Measurements from ENCODE around the gene PPARD. TPM values are rescaled to one million over a fixed set of nuclear protein-coding genes. Genes with fewer than 3 reads are reported as not detected.
"Not testable (repeated sequence)": the region's sequence is repeated elsewhere in the genome, so short reads cannot be mapped to it uniquely, and the experiment has no call there.

The PPARD gene
- total RNA-seq, 2 experiments from 2014 or later: 16.5 to 19.2 TPM

- ATAC-seq; H3K36me3 Mint-ChIP-seq (ENCODE audit: low read depth); H3K27me3 Mint-ChIP-seq; H3K4me3 Mint-ChIP-seq; H3K9me3 Mint-ChIP-seq (ENCODE audit: low read depth); intact Hi-C loops (cut with DNase I, micrococcal nuclease); DNase-seq; H3K27ac Mint-ChIP-seq: not testable (repeated sequence)
- ChIA-PET POLR2A (interaction anchor here (0.6 kb wide), 1 partner anchor 26 kb away, joined by 7 read pairs; no protein-coding TSS in a partner anchor), CTCF (interaction anchor here (0.7 to 18.7 kb wide), 7 partner anchors 16 to 192 kb away, joined by 3 to 277 read pairs (median 5); partner anchors contain the start of gene DEF6)
- H3K4me1 Mint-ChIP-seq: peaks cover 23% of the 10 kb centered on the region
These were observed 13.4 kb upstream of the PPARD start for GRCh38 chr6:35328965-35329364.

GRCh38 chr6:35330541-35331119 lies 11.7 kb upstream of the PPARD start:
- no peak overlapping the region for H3K4me3 Mint-ChIP-seq
- ChIA-PET POLR2A (no interaction called here), CTCF (interaction anchor here (0.6 to 18.7 kb wide), 3 partner anchors 16 to 147 kb away, joined by 3 to 277 read pairs (median 3); partner anchors contain the start of gene DEF6)
- peaks cover 5% of the 10 kb centered on the region for H3K36me3 Mint-ChIP-seq (ENCODE audit: low read depth)
- H3K27ac Mint-ChIP-seq: no peak overlapping the region
- no peak for ATAC-seq
- no peaks in the 10 kb centered on the region for H3K27me3 Mint-ChIP-seq
- DNase-seq: no peak
- peaks cover 5% of the 10 kb centered on the region for H3K9me3 Mint-ChIP-seq (ENCODE audit: low read depth)
- H3K4me1 Mint-ChIP-seq: peaks cover 23% of the 10 kb centered on the region
- intact Hi-C loops (cut with DNase I, micrococcal nuclease): no loop called here

GRCh38 chr6:35332074-35332887 lies 10.1 kb upstream of the PPARD start:
- H3K36me3 Mint-ChIP-seq (ENCODE audit: low read depth); H3K27me3 Mint-ChIP-seq; H3K27ac Mint-ChIP-seq; H3K4me3 Mint-ChIP-seq; intact Hi-C loops (cut with DNase I, micrococcal nuclease); H3K9me3 Mint-ChIP-seq (ENCODE audit: low read depth): not testable (repeated sequence)
- peak; percentile 76 for ATAC-seq
- DNase-seq: peak; percentile 73
- peaks cover 24% of the 10 kb centered on the region for H3K4me1 Mint-ChIP-seq
- ChIA-PET CTCF (interaction anchor here (0.7 to 18.7 kb wide), 11 partner anchors 9 to 121 kb away, joined by 3 to 277 read pairs (median 4); partner anchors contain the start of gene DEF6), POLR2A (interaction anchor here (0.9 kb wide), 1 partner anchor 29 kb away, joined by 3 read pairs; no protein-coding TSS in a partner anchor)

GRCh38 chr6:35341557-35341956 lies 801 bp upstream of the PPARD start:
- ATAC-seq (no peak), DNase-seq (no peak)
- H3K4me1 Mint-ChIP-seq: peaks cover 44% of the 10 kb centered on the region
- H3K27ac Mint-ChIP-seq: no peak overlapping the region
- ChIA-PET CTCF (interaction anchor here (0.6 to 10.1 kb wide), 20 partner anchors 9 to 211 kb away, joined by 3 to 181 read pairs (median 4); partner anchors contain the start of genes DEF6, FANCE and RPL10A), POLR2A (interaction anchor here (0.6 to 1.9 kb wide), 3 partner anchors 108 to 571 kb away, joined by 3 to 7 read pairs (median 6); partner anchors contain the start of gene RPL10A)
- H3K4me3 Mint-ChIP-seq: no peak overlapping the region
- H3K9me3 Mint-ChIP-seq (ENCODE audit: low read depth): no peaks in the 10 kb centered on the region
- no peaks in the 10 kb centered on the region for H3K27me3 Mint-ChIP-seq
- H3K36me3 Mint-ChIP-seq (ENCODE audit: low read depth): peaks cover 9% of the 10 kb centered on the region
- intact Hi-C loops (cut with DNase I, micrococcal nuclease): no loop called here

GRCh38 chr6:35343092-35343834 lies 905 bp downstream of the PPARD start:
- Mint-ChIP-seq H3K4me3 (peak overlapping the region; percentile 87), H3K9me3 (ENCODE audit: low read depth) (no peaks in the 10 kb centered on the region), H3K36me3 (ENCODE audit: low read depth) (peaks cover 14% of the 10 kb centered on the region), H3K4me1 (peaks cover 47% of the 10 kb centered on the region), H3K27me3 (no peaks in the 10 kb centered on the region), H3K27ac (peak overlapping the region; percentile 82)
- ATAC-seq (no peak), DNase-seq (peak; percentile 20)
- POLR2A ChIA-PET: interaction anchor here (0.6 to 1.9 kb wide), 6 partner anchors 29 to 132 kb away, joined by 3 to 6 read pairs (median 3); partner anchors contain the start of gene RPL10A
- CTCF ChIA-PET: interaction anchor here (1.0 to 10.1 kb wide), 12 partner anchors 11 to 209 kb away, joined by 3 to 181 read pairs (median 4); partner anchors contain the start of genes DEF6, FANCE and RPL10A
- intact Hi-C loops (cut with DNase I, micrococcal nuclease): loop anchor here in 1 of 2 experiments (2.0 kb wide), 2 partner anchors 28 to 210 kb away; no protein-coding TSS in a partner anchor

GRCh38 chr6:35343835-35344550 lies 1.6 kb downstream of the PPARD start:
- POLR2A ChIA-PET: interaction anchor here (0.5 to 1.0 kb wide), 7 partner anchors 31 to 704 kb away, joined by 3 read pairs; partner anchors contain the start of gene RPL10A
- DNase-seq (no peak), ATAC-seq (no peak)
- Mint-ChIP-seq H3K27ac (peak overlapping the region; percentile 82), H3K4me3 (peak overlapping the region; percentile 87), H3K27me3 (no peaks in the 10 kb centered on the region), H3K4me1 (peaks cover 54% of the 10 kb centered on the region), H3K9me3 (ENCODE audit: low read depth) (no peaks in the 10 kb centered on the region), H3K36me3 (ENCODE audit: low read depth) (peaks cover 19% of the 10 kb centered on the region)
- CTCF ChIA-PET: interaction anchor here (0.6 to 10.1 kb wide), 15 partner anchors 11 to 208 kb away, joined by 3 to 181 read pairs (median 3); partner anchors contain the start of genes DEF6, FANCE and RPL10A
- intact Hi-C loops (cut with DNase I, micrococcal nuclease): loop anchor here in 1 of 2 experiments (2.0 kb wide), 2 partner anchors 27 to 209 kb away; no protein-coding TSS in a partner anchor

- ATAC-seq: no peak
- CTCF ChIA-PET: no interaction called here
- Mint-ChIP-seq H3K36me3 (ENCODE audit: low read depth) (peaks cover 56% of the 10 kb centered on the region), H3K4me1 (peaks cover 56% of the 10 kb centered on the region), H3K27ac (no peak overlapping the region), H3K4me3 (no peak overlapping the region), H3K27me3 (no peaks in the 10 kb centered on the region), H3K9me3 (ENCODE audit: low read depth) (no peaks in the 10 kb centered on the region)
- no peak for DNase-seq
- POLR2A ChIA-PET: interaction anchor here (0.6 kb wide), 2 partner anchors 112 to 1513 kb away, joined by 3 to 5 read pairs; no protein-coding TSS in a partner anchor
- intact Hi-C loops (cut with DNase I, micrococcal nuclease): no loop called here
These were observed 9.1 kb downstream of the PPARD start for GRCh38 chr6:35351422-35351821.

- no peaks in the 10 kb centered on the region for H3K9me3 Mint-ChIP-seq (ENCODE audit: low read depth)
- ATAC-seq: no peak
- peaks cover 58% of the 10 kb centered on the region for H3K36me3 Mint-ChIP-seq (ENCODE audit: low read depth)
- CTCF ChIA-PET: interaction anchor here (0.6 kb wide), 2 partner anchors 45 to 441 kb away, joined by 3 read pairs; no protein-coding TSS in a partner anchor
- no peak for DNase-seq
- POLR2A ChIA-PET: interaction anchor here (0.6 kb wide), 1 partner anchor 697 kb away, joined by 4 read pairs; no protein-coding TSS in a partner anchor
- no peaks in the 10 kb centered on the region for H3K27me3 Mint-ChIP-seq
- H3K4me3 Mint-ChIP-seq: no peak overlapping the region
- H3K27ac Mint-ChIP-seq: peak overlapping the region; percentile 20
- intact Hi-C loops (cut with DNase I, micrococcal nuclease): no loop called here
- peaks cover 48% of the 10 kb centered on the region for H3K4me1 Mint-ChIP-seq
These were observed 10.4 kb downstream of the PPARD start for GRCh38 chr6:35352735-35353134.

- peaks cover 46% of the 10 kb centered on the region for H3K4me1 Mint-ChIP-seq
- peaks cover 48% of the 10 kb centered on the region for H3K36me3 Mint-ChIP-seq (ENCODE audit: low read depth)
- H3K9me3 Mint-ChIP-seq (ENCODE audit: low read depth): no peaks in the 10 kb centered on the region
- intact Hi-C loops (cut with DNase I, micrococcal nuclease): no loop called here
- CTCF ChIA-PET: interaction anchor here (0.7 to 1.0 kb wide), 3 partner anchors 26 to 416 kb away, joined by 3 to 4 read pairs (median 3); no protein-coding TSS in a partner anchor
- peak overlapping the region; percentile 16 for H3K27ac Mint-ChIP-seq
- no peak overlapping the region for H3K4me3 Mint-ChIP-seq
- ATAC-seq: no peak
- POLR2A ChIA-PET: no interaction called here
- H3K27me3 Mint-ChIP-seq: no peaks in the 10 kb centered on the region
- DNase-seq: no peak
These were observed 12.2 kb downstream of the PPARD start for GRCh38 chr6:35354361-35355135.

Measured in activated CD4-positive, alpha-beta T cell treated with anti-CD3 and anti-CD28 coated beads for 36 hours (primary cell).